SH-SY5Y (cell line): ENCODE measurements around the gene TPST2.

ENCODE experiments used
- GATA2 ChIP-seq: IDR thresholded peaks from 2 replicates; pipeline ENCODE4 v1.6.1; 2011; ENCODE audit warnings: mild to moderate bottlenecking, low read depth, low read length
- GATA3 ChIP-seq: IDR thresholded peaks from 2 replicates; pipeline ENCODE4 v1.6.1; 2011; ENCODE audit warnings: low read depth, mild to moderate bottlenecking, low read length, moderate library complexity

GRCh38 chr22:26485806-26486390 lies 104.0 kb downstream of the TPST2 start:
- no peak for TF ChIP-seq GATA2
- no peak for TF ChIP-seq GATA3
